GM19035 (cell line): ENCODE results near the gene BMI1.
A peak's percentile ranks its signal among the peaks of the same experiment; 100 is the strongest.
"Not testable (repeated sequence)": the region's sequence is repeated elsewhere in the genome, so short reads cannot be mapped to it uniquely, and the experiment has no call there.

Source experiments
- ATAC-seq: cut with Tn5 transposase; IDR thresholded peaks from one replicate; pipeline ENCODE4 v1.9.1; 2021; ENCODE audit not compliant: unreplicated experiment

BMI1 gene

GRCh38 chr10:22320591-22321155, at the start of gene BMI1:
TSS of gene BMI1 (plus strand) at chr10:22321099. CDS start at chr10:22326450, 5,351 bp downstream.
- no peak for ATAC-seq

DNA sequence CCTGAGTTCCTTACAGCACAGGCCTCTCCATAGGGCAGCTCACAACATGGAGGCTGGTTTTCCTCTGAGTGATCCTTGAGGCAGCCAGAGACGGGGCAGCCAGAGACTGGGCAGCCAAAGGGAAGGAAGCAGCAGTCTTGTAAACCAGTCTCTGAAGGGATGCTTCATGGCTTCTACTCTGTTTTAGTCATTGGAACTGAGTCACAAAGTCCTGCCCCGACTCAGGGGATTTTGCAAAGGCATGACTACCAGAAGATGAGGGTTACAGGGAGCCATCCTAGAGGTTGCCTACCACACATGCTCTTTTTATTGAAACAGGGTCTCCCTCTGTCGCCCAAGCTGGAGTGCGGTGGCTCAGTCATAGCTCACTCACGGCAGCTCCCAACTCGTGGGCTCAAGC, 49.1 kb upstream of the BMI1 start:
- ATAC-seq: no peak

DNA sequence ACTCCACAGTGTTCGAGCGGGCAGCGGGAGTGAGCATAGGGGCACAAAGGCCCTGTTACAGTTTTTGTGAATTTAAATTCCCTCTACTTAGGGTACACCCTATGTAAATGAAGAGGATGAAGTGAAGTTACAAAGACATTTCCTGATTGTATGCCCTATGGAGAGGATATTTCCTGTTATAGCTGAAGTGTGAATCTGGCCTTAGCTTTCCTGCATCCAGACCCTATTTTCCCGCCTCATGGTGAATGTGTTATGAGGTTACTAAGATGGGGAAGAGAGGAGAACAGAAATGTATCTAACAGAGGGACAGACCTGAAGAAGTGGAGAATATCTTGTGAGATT, 42.5 kb upstream of the BMI1 start:
- ATAC-seq: no peak

- ATAC-seq: no peak
Measured at GRCh38 chr10:22280078-22280477, 40.8 kb upstream of the BMI1 start.

- no peak for ATAC-seq
Measured at GRCh38 chr10:22285130-22285529, 35.8 kb upstream of the BMI1 start.

DNA sequence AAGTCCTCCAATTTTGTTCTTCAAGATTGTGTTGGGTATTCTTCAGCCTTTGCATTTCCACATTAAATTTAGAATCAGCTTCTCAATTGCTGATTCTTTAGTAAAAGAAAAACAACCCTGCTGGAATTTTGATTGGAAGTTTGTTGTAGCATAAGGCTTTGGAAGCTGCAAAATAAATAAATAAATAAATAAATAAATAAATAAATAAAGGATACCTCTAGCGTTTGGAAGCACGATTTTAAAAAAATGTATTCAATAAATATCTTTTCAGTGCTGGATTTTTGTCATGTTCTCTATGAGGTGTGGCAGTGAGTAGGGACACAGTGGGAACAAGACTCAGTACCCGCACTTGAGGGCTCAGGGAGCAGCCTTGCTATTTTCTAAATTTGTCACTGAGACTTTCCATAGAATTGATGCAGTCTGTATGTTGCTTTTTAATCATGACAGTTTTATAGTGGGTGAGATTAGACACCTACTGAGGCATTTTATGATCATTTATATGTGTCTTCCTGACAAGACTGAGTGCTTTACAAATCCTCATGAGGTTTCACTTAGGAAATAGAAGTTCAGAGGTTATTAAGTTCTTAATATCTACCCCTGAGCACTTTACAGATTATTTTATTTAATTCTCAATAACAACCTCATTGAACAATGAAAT, 27.0 kb upstream of the BMI1 start:
- ATAC-seq: no peak

GRCh38 chr10:22294694-22295093, 26.2 kb upstream of the BMI1 start:
- ATAC-seq: no peak

DNA sequence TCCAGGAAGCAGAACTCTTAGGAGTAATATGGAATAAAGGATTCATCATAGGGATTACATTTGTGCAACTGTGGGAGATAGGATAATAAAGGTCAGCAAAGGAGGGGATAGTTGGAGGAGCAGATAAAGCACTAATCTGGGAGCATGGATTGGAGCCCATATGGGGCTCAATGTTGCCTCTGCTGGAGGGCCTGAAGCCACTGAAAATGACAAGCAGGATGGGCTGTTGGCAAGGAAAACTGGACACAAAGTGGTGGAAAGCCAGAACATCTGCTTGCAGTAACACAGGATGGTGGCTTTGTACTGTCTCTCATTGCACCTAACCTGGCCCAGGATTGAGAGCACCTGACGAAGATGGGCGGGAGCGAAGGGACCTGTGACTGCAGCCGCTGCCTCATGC, 19.7 kb upstream of the BMI1 start:
- no peak for ATAC-seq

- no peak for ATAC-seq
Measured at GRCh38 chr10:22303461-22303860, 17.4 kb upstream of the BMI1 start.

DNA sequence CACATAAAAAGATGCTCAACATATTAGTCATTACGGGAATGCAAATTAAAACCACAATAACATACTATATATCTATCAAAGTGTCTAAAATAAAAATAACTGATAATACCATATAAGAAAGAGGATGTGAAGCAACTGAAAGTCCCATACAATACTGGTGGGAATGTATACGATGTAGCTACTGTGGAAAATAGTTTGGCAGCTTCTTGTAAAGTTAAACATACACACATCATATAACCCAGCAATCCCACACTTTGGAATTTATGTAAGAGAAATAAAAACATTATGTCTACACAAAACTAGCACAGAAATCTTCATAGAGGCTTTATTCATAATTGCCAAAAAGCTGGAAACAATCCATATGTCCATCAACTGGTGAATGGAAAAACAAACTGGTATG, 15.2 kb upstream of the BMI1 start:
- no peak for ATAC-seq

DNA sequence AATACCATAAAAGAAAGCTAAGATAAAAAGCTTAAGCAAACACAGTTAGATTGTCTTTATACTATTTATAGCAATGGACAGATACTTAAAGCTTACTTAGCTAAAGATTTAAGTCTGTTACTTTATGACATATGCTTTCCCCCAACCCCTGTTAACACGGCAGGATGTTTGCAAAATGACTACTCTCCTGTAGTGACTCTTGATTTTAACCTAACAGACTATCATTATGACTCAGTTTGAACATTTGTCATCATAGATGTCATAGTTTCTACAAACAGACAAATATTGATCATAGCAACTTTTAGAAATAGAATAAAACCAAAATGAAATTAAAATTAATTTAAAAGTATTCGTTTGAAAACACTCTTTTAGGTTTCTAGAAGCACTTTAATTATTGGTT, 12.5 kb upstream of the BMI1 start:
- ATAC-seq: peak; percentile 98

GRCh38 chr10:22309180-22310000, 11.5 kb upstream of the BMI1 start:
- ATAC-seq: no peak

- ATAC-seq: not testable (repeated sequence)
Measured at GRCh38 chr10:22310012-22310411, 10.9 kb upstream of the BMI1 start.

DNA sequence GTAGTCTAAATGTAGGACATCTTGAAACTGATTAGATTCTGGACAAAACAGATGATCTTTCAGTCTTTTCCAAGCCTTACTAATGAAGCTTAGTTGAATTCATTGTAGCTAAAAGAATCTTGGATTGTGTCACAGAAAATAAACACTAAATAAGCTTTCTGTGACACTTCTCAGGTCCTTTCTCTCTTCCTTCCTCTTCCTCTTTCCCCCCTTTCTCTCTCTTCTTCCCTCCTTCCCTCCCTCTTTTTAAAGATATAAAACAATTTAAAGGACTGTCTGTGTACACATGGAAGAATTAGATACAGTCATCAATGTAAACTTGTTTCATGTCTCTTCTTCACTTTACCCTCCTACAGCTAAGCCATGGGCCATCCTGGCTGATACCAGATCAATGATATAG, 10.0 kb upstream of the BMI1 start:
- ATAC-seq: no peak

- ATAC-seq: no peak
Measured at GRCh38 chr10:22314852-22315251, 6.0 kb upstream of the BMI1 start.

- ATAC-seq: peak; percentile 32
Measured at GRCh38 chr10:22315455-22316285, 5.2 kb upstream of the BMI1 start.

GRCh38 chr10:22316286-22317075, 4.4 kb upstream of the BMI1 start, which contains the start of gene COMMD3:
TSS of gene COMMD3 (plus strand) at chr10:22316388. CDS start at chr10:22316418, 30 bp downstream.
- peak; percentile 62 for ATAC-seq

DNA sequence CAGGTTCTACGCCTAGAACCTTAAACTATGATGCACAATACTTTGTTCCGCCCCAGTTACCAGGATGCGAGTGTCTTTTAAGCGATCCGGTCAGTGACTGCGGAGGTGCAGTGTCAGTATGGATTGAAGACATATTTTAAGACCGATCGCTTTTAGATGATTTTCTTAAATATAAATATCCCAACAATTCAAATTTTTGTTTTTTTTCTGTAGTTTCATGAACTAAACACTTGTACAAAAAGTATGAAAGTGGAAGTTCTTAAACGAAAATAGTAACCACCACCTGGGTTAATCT, 3.9 kb upstream of the BMI1 start:
- peak; percentile 20 for ATAC-seq

- ATAC-seq: no peak
Measured at GRCh38 chr10:22317771-22318565, 2.9 kb upstream of the BMI1 start.

- no peak for ATAC-seq
Measured at GRCh38 chr10:22318772-22319171, 2.1 kb upstream of the BMI1 start.
